GM23248 (cell line): ENCODE results near the gene FAT2. TPM values are rescaled to one million over a fixed set of nuclear protein-coding genes. Genes with fewer than 3 reads are reported as not detected.

Source experiments
- DNase-seq: peaks from one replicate; pipeline ENCODE4 v3.0.0-alpha.2; 2015
- H2AFZ ChIP-seq: fragments of 200-600 bp; sonication (generic); 2 replicates; pipeline ENCODE4 v1.6.1; 2016; ENCODE audit warnings: antibody characterized with exemption
- H3F3A ChIP-seq: fragments of 200-600 bp; sonication (generic); 2 replicates; pipeline ENCODE4 v1.6.1; 2016; ENCODE audit warnings: mild to moderate bottlenecking, antibody characterized with exemption, mixed run types; ENCODE audit not compliant: insufficient read depth
- H3K27ac ChIP-seq: fragments of 200-600 bp; sonication (generic); 2 replicates; pipeline ENCODE4 v1.5.1; 2016; ENCODE audit warnings: mild to moderate bottlenecking
- H3K27me3 ChIP-seq: fragments of 200-600 bp; sonication (generic); replicated peaks from 2 replicates; pipeline ENCODE4 v1.6.1; 2016; ENCODE audit warnings: mild to moderate bottlenecking; ENCODE audit not compliant: insufficient read depth
- H3K36me3 ChIP-seq: fragments of 200-600 bp; sonication (generic); 2 replicates; pipeline ENCODE4 v1.6.1; 2016; ENCODE audit warnings: low read depth, mild to moderate bottlenecking
- H3K4me1 ChIP-seq: fragments of 200-600 bp; sonication (generic); 2 replicates; pipeline ENCODE4 v1.6.1; 2016; ENCODE audit warnings: mild to moderate bottlenecking; ENCODE audit not compliant: insufficient read depth
- H3K4me2 ChIP-seq: fragments of 200-600 bp; sonication (generic); one replicate; pipeline ENCODE4 v1.6.1; 2016; ENCODE audit warnings: mild to moderate bottlenecking; ENCODE audit not compliant: unreplicated experiment
- H3K4me3 ChIP-seq: fragments of 200-600 bp; sonication (generic); 2 replicates; pipeline ENCODE4 v1.5.1; 2016; ENCODE audit warnings: mild to moderate bottlenecking
- H3K79me2 ChIP-seq: fragments of 200-600 bp; sonication (generic); 2 replicates; pipeline ENCODE4 v1.6.1; 2016; ENCODE audit warnings: mild to moderate bottlenecking; ENCODE audit not compliant: insufficient read depth
- H3K9ac ChIP-seq: fragments of 200-600 bp; sonication (generic); 2 replicates; pipeline ENCODE4 v1.6.1; 2016; ENCODE audit warnings: mild to moderate bottlenecking
- H3K9me2 ChIP-seq: fragments of 200-600 bp; sonication (generic); 2 replicates; pipeline ENCODE4 v1.6.1; 2016; ENCODE audit warnings: mixed run types, mild to moderate bottlenecking, moderate library complexity; ENCODE audit not compliant: insufficient read depth
- H3K9me3 ChIP-seq: fragments of 200-600 bp; sonication (generic); one replicate; pipeline ENCODE4 v1.6.1; 2017; ENCODE audit warnings: low read depth
- H4K20me1 ChIP-seq: fragments of 200-600 bp; sonication (generic); 2 replicates; pipeline ENCODE4 v1.6.0; 2016; ENCODE audit not compliant: insufficient read depth
- EZH2 ChIP-seq: fragments of 200-600 bp; sonication (generic); IDR thresholded peaks from 2 replicates; pipeline ENCODE4 v1.6.1; 2018; ENCODE audit warnings: antibody characterized with exemption, mild to moderate bottlenecking; ENCODE audit not compliant: insufficient read depth, poor library complexity, severe bottlenecking
- EZH2phosphoT487 ChIP-seq: fragments of 200-600 bp; sonication (generic); IDR thresholded peaks from 2 replicates; pipeline ENCODE4 v1.6.1; 2018; ENCODE audit warnings: antibody characterized with exemption, moderate library complexity, mild to moderate bottlenecking, low read depth; ENCODE audit not compliant: insufficient read depth
- WGBS, 2 experiments: methylation state at CpG; one replicate each; pipeline ENCODE4 v1.1.6; 2015 to 2017; ENCODE audit warnings: low lambda C conversion rate in 2 of 2, low coverage in 1 of 2; ENCODE audit errors: missing lambda C conversion rate in 2 of 2; 5-methylcytosine and 5-hydroxymethylcytosine counted together
- in situ Hi-C: fragments of 300-500 bp; cut with MboI; formaldehyde crosslinking; loops from 2 replicates; pipeline ENCODE4 v1.15.0; 2020
- polyA plus RNA-seq: library from polyadenylated mRNA; unstranded; fragments of >200 nt; fragmentation: Nextera tagmentation; extraction: Ambion mirVana; gene quantifications from 2 replicates; pipeline ENCODE4 v1.2.1, GENCODE V29; 2016
- total RNA-seq: library from RNA; depleted of rRNA; stranded (reverse); fragments of >200 nt; shearing (Covaris generic); gene quantifications from 2 replicates; pipeline ENCODE4 v1.2.3, GENCODE V29; 2014

The FAT2 gene
- total and polyA plus RNA-seq, 2 experiments from 2014 or later = not detected

DNA sequence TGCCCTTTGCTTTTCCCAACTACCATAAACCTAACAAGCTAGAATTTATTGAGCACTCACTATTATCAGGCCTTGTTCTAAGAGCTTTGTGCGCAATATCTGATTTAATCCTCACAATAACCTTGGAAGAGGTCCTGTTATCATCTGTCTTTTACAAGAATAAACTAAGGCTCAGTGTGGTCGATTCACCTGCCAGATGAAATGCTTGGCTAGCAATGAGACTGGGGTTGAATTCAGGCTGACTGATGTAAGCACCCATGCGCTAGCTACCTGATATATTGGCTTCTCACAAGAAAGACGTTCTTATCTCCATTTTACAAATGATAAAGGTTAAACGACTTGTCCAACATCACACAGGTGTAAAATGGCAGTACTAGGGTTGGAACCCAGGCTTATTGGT, 37.4 kb downstream of the FAT2 start:
- H3K9ac ChIP-seq = no peak overlapping the region
- H3K9me3 ChIP-seq = no peaks in the 10 kb centered on the region
- no peaks in the 10 kb centered on the region for H3K79me2 ChIP-seq
- no peak for TF ChIP-seq EZH2
- no peak for TF ChIP-seq EZH2phosphoT487
- H3F3A ChIP-seq = no peaks in the 10 kb centered on the region
- H3K4me1 ChIP-seq = no peaks in the 10 kb centered on the region
- H2AFZ ChIP-seq = no peak overlapping the region
- H3K27me3 ChIP-seq = peaks cover 3% of the 10 kb centered on the region; the same call in 1 of the 2 replicates
- in situ Hi-C loops = no loop called here
- 51 to 55% methylated on average over 5 of the region's 5 CpGs for WGBS, 2 experiments
- no peak overlapping the region for H3K4me3 ChIP-seq
- DNase-seq = no peak
- H3K36me3 ChIP-seq = no peaks in the 10 kb centered on the region
- no peaks in the 10 kb centered on the region for H3K9me2 ChIP-seq
- no peak overlapping the region for H3K27ac ChIP-seq
- H4K20me1 ChIP-seq = no peaks in the 10 kb centered on the region
- H3K4me2 ChIP-seq = no peak overlapping the region

- H3K79me2 ChIP-seq = no peaks in the 10 kb centered on the region
- DNase-seq = no peak
- no peak overlapping the region for H3K27ac ChIP-seq
- H3K4me3 ChIP-seq = no peak overlapping the region
- 66 to 82% methylated on average over 10 of the region's 10 CpGs for WGBS, 2 experiments
- no peaks in the 10 kb centered on the region for H3K4me1 ChIP-seq
- no peak overlapping the region for H3K4me2 ChIP-seq
- no peak overlapping the region for H2AFZ ChIP-seq
- no peaks in the 10 kb centered on the region for H3K9me2 ChIP-seq
- H3K9ac ChIP-seq = no peak overlapping the region
- H3K36me3 ChIP-seq = no peaks in the 10 kb centered on the region
- in situ Hi-C loops = no loop called here
- peaks cover 3% of the 10 kb centered on the region; the same call in 1 of the 2 replicates for H3K27me3 ChIP-seq
- H3K9me3 ChIP-seq = no peaks in the 10 kb centered on the region
- H3F3A ChIP-seq = no peaks in the 10 kb centered on the region
- TF ChIP-seq EZH2 (no peak), EZH2phosphoT487 (no peak)
- no peaks in the 10 kb centered on the region for H4K20me1 ChIP-seq
These were observed 37.9 kb downstream of the FAT2 start for GRCh38 chr5:151553130-151553670.

GRCh38 chr5:151551985-151552384, 39.1 kb downstream of the FAT2 start:
- no peak overlapping the region for H3K9ac ChIP-seq
- H3K9me3 ChIP-seq = no peaks in the 10 kb centered on the region
- no peak overlapping the region for H3K27ac ChIP-seq
- H4K20me1 ChIP-seq = no peaks in the 10 kb centered on the region
- H3K4me3 ChIP-seq = no peak overlapping the region
- no peaks in the 10 kb centered on the region for H3K27me3 ChIP-seq
- WGBS, 2 experiments = 55 to 56% methylated on average over 3 of the region's 3 CpGs
- H3K4me1 ChIP-seq = no peaks in the 10 kb centered on the region
- no peak overlapping the region for H2AFZ ChIP-seq
- H3F3A ChIP-seq = no peaks in the 10 kb centered on the region
- no peak for DNase-seq
- no peak overlapping the region for H3K4me2 ChIP-seq
- no peaks in the 10 kb centered on the region for H3K9me2 ChIP-seq
- TF ChIP-seq EZH2phosphoT487 (no peak), EZH2 (no peak)
- no peaks in the 10 kb centered on the region for H3K79me2 ChIP-seq
- in situ Hi-C loops = no loop called here
- no peaks in the 10 kb centered on the region for H3K36me3 ChIP-seq

GRCh38 chr5:151550146-151550545, 41.0 kb downstream of the FAT2 start:
- H3F3A ChIP-seq = no peaks in the 10 kb centered on the region
- no peak overlapping the region for H3K4me2 ChIP-seq
- no peaks in the 10 kb centered on the region for H3K79me2 ChIP-seq
- no peaks in the 10 kb centered on the region for H3K36me3 ChIP-seq
- H4K20me1 ChIP-seq = no peaks in the 10 kb centered on the region
- no peak overlapping the region for H3K4me3 ChIP-seq
- WGBS, 2 experiments = 53 to 79% methylated on average over 2 of the region's 2 CpGs
- no peaks in the 10 kb centered on the region for H3K4me1 ChIP-seq
- H2AFZ ChIP-seq = no peak overlapping the region
- in situ Hi-C loops = no loop called here
- no peak overlapping the region for H3K27ac ChIP-seq
- TF ChIP-seq EZH2 (no peak), EZH2phosphoT487 (no peak)
- no peaks in the 10 kb centered on the region for H3K9me3 ChIP-seq
- H3K27me3 ChIP-seq = no peaks in the 10 kb centered on the region
- DNase-seq = no peak
- no peaks in the 10 kb centered on the region for H3K9me2 ChIP-seq
- H3K9ac ChIP-seq = no peak overlapping the region

GRCh38 chr5:151549713-151550112, 41.4 kb downstream of the FAT2 start:
- Histone ChIP-seq H4K20me1 (no peaks in the 10 kb centered on the region), H2AFZ (no peak overlapping the region), H3K27ac (no peak overlapping the region), H3K9me3 (no peaks in the 10 kb centered on the region), H3K79me2 (no peaks in the 10 kb centered on the region), H3K4me3 (no peak overlapping the region), H3K9me2 (no peaks in the 10 kb centered on the region), H3K36me3 (no peaks in the 10 kb centered on the region), H3F3A (no peaks in the 10 kb centered on the region), H3K9ac (no peak overlapping the region), H3K4me1 (no peaks in the 10 kb centered on the region), H3K27me3 (no peaks in the 10 kb centered on the region), H3K4me2 (no peak overlapping the region)
- 21 to 30% methylated on average over 2 of the region's 2 CpGs for WGBS, 2 experiments
- TF ChIP-seq EZH2 (no peak), EZH2phosphoT487 (no peak)
- no peak for DNase-seq
- in situ Hi-C loops = no loop called here
